ENCODE measurements around the gene NUP214.

NUP214 gene

DNA sequence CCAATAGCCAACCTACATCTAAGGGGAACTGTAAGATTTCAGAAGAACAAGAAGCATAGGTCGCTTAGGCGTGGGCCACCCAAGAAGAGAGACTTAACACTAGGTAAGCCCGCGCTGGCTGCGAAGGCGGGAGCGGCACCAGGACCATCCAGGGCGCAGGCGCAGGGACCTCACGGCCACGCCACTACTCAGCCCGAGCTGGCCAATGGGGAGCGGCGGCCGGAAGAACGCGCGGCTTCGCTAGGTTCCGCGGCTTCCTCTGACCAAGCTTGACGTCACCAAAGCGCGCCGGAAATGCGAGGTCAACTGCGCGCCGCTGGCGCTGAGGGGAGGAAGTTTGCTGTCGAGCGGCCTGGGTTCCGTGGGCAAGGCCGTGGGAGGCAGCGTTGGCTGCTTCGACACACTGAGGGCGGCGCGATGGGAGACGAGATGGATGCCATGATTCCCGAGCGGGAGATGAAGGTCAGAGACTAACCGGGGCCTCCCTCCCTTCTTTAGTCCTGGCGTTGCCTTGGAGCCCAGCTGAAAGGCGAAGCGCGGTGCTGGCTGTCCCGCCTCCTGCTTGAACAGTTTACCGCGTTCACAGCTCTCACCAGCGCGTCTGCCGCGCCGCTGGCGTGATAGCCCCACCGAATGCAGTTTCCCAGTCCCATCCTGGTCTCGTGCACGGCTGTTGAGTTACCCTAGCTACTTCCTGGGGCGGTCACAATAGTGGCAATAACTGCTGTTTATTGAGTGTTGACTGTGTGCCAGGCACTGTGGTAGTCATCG, at the start of gene NUP214:
NUP214 (plus strand) TSS at position 299 of the 771 bp plus-strand sequence; CDS start at position 418, 119 bp downstream.
- DNase-seq (ENCODE audit: low read depth) = peak; percentile 99
- peak within 1 kb of the TSS; percentile 92 for H3K4me3 ChIP-seq (ENCODE audit: low read length)
- no peak for TF ChIP-seq CTCF (IDR thresholded peaks at IDR 0.05; ENCODE audit: insufficient read depth, low read depth, low read length, missing control alignments)

DNA sequence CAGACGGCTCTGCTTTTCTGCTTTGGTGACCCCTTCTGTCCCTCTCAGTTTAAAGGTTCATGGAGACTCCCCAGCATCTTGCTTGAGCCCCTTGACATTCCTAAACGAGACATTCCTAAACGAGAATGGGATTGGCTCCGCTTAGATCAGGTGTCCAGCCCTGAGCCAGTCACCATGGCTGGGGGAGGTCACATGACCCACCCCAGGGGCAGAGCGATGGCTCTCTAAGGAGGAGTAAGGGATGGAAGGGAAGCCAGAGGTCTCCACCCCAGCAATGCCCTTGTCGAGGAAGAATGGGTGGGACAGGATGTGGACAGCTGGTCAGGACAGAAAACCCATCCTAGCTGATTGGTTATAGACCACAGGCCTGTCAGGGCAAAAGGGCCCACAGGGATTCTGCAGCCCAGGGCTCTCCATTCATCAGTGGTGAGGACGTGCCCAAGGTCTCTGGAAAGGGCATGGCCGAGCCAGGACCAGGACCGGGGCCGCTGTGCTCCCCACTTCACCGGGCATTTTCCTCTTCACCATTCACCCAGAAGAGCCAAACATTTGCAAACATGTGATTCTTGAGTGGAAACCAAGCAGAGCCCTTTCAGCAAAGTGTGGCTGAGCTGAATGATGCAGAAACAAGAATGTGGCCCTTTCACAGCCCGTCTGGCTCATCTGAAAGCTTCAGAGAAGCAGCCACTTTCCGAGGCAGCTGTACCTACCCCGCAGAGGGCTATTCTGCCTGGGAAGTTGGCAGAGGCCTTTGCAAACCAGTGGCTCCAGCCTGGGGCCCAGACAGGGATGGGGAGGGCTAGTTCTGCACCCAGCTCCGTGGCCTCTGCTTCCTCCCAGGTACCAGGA, 48.8 kb upstream of the NUP214 start:
- no peak for DNase-seq (ENCODE audit: low read depth)
- TF ChIP-seq CTCF (IDR thresholded peaks at IDR 0.05; ENCODE audit: insufficient read depth, low read depth, low read length, missing control alignments) = no peak
- H3K4me3 ChIP-seq (ENCODE audit: low read length) = no peak overlapping the region

GRCh38 chr9:131078427-131079366, 46.7 kb upstream of the NUP214 start:
- TF ChIP-seq CTCF (IDR thresholded peaks at IDR 0.05; ENCODE audit: insufficient read depth, low read depth, low read length, missing control alignments) = no peak
- no peak for DNase-seq (ENCODE audit: low read depth)
- no peak overlapping the region for H3K4me3 ChIP-seq (ENCODE audit: low read length)

- no peak overlapping the region for H3K4me3 ChIP-seq (ENCODE audit: low read length)
- peak; percentile 78 for DNase-seq (ENCODE audit: low read depth)
- no peak for TF ChIP-seq CTCF (IDR thresholded peaks at IDR 0.05; ENCODE audit: insufficient read depth, low read depth, low read length, missing control alignments)
Measured at GRCh38 chr9:131080589-131080988, 44.8 kb upstream of the NUP214 start.

GRCh38 chr9:131081868-131082267, 43.5 kb upstream of the NUP214 start:
- no peak for DNase-seq (ENCODE audit: low read depth)
- H3K4me3 ChIP-seq (ENCODE audit: low read length) = no peak overlapping the region
- TF ChIP-seq CTCF (IDR thresholded peaks at IDR 0.05; ENCODE audit: insufficient read depth, low read depth, low read length, missing control alignments) = no peak

- TF ChIP-seq CTCF (IDR thresholded peaks at IDR 0.05; ENCODE audit: insufficient read depth, low read depth, low read length, missing control alignments) = no peak
- no peak overlapping the region for H3K4me3 ChIP-seq (ENCODE audit: low read length)
- no peak for DNase-seq (ENCODE audit: low read depth)
Measured at GRCh38 chr9:131082774-131083512, 42.4 kb upstream of the NUP214 start.
